ENCODE results near the gene ATP10A.

- no peak for TF ChIP-seq POLR2A (IDR thresholded peaks at IDR 0.05; ENCODE audit: low read depth, low read length)
- no peak for TF ChIP-seq PAX5 (IDR thresholded peaks at IDR 0.05; ENCODE audit: insufficient read depth, low read length, severe bottlenecking)
- no peak for TF ChIP-seq TAF1 (IDR thresholded peaks at IDR 0.05; ENCODE audit: low read depth, low read length)
- TF ChIP-seq POLR2AphosphoS5 (IDR thresholded peaks at IDR 0.05; ENCODE audit: low read depth, low read length): no peak
- TF ChIP-seq SPI1 (IDR thresholded peaks at IDR 0.05; ENCODE audit: low read depth, low read length): no peak
- no peak for TF ChIP-seq POU2F2 (IDR thresholded peaks at IDR 0.05; ENCODE audit: low read depth, low read length)
Measured at GRCh38 chr15:25679964-25680685, 183.0 kb downstream of the ATP10A start.
